GM23338 (cell line): Measurements from ENCODE around the gene FAF2. TPM values are rescaled to one million over a fixed set of nuclear protein-coding genes. Genes with fewer than 3 reads are reported as not detected.

Experiments
- ATAC-seq: fragments of 200-7000 bp; cut with Tn5 transposase; 3 replicates; pipeline ENCODE4 v1.9.1; 2020
- DNase-seq: peaks from one replicate; pipeline ENCODE4 v3.0.0-alpha.2; 2015; ENCODE audit warnings: low spot score
- H2AFZ ChIP-seq: fragments of 200-600 bp; sonication (generic); 2 replicates; pipeline ENCODE4 v1.8.0; 2016; ENCODE audit warnings: antibody characterized with exemption, mild to moderate bottlenecking, moderate library complexity
- H3F3A ChIP-seq: fragments of 200-600 bp; sonication (generic); replicated peaks from 2 replicates; pipeline ENCODE4 v1.8.0; 2017; ENCODE audit warnings: antibody characterized with exemption, mixed run types, low read depth
- H3K27ac ChIP-seq: fragments of 200-600 bp; sonication (generic); 2 replicates; pipeline ENCODE4 v1.6.1; 2016; ENCODE audit warnings: low read depth
- H3K27me3 ChIP-seq: fragments of 200-600 bp; sonication (generic); 2 replicates; pipeline ENCODE4 v1.8.0; 2016; ENCODE audit warnings: mild to moderate bottlenecking, mixed run types, moderate library complexity; ENCODE audit not compliant: insufficient read depth
- H3K36me3 ChIP-seq: fragments of 200-600 bp; sonication (generic); 2 replicates; pipeline ENCODE4 v1.8.0; 2016; ENCODE audit warnings: mild to moderate bottlenecking; ENCODE audit not compliant: insufficient read depth
- H3K4me1 ChIP-seq: fragments of 200-600 bp; sonication (generic); 2 replicates; pipeline ENCODE4 v1.8.0; 2016; ENCODE audit warnings: mild to moderate bottlenecking, moderate library complexity; ENCODE audit not compliant: insufficient read depth
- H3K4me2 ChIP-seq: fragments of 200-600 bp; sonication (generic); 2 replicates; pipeline ENCODE4 v1.7.1; 2017; ENCODE audit warnings: mixed run types
- H3K4me3 ChIP-seq: fragments of 200-600 bp; sonication (generic); 2 replicates; pipeline ENCODE4 v1.6.1; 2016; ENCODE audit warnings: mixed run types
- H3K79me2 ChIP-seq: fragments of 200-600 bp; sonication (generic); replicated peaks from 2 replicates; pipeline ENCODE4 v1.8.0; 2017; ENCODE audit warnings: mild to moderate bottlenecking; ENCODE audit not compliant: insufficient read depth
- H3K9me2 ChIP-seq: fragments of 200-600 bp; sonication (generic); 2 replicates; pipeline ENCODE4 v1.8.0; 2017; ENCODE audit not compliant: insufficient read depth
- H4K20me1 ChIP-seq: fragments of 200-600 bp; sonication (generic); replicated peaks from 2 replicates; pipeline ENCODE4 v1.8.0; 2017; ENCODE audit warnings: mild to moderate bottlenecking; ENCODE audit not compliant: insufficient read depth
- H3K27ac Mint-ChIP-seq: 2 replicates; pipeline ENCODE4 v1.8.0; 2020; ENCODE audit warnings: inconsistent platforms, mild to moderate bottlenecking, moderate library complexity, mixed read lengths
- H3K27me3 Mint-ChIP-seq: 3 replicates; pipeline ENCODE4 v1.8.0; 2022; ENCODE audit warnings: low read depth, mild to moderate bottlenecking, moderate library complexity, mixed read lengths, inconsistent platforms; ENCODE audit not compliant: insufficient read depth, poor library complexity
- H3K36me3 Mint-ChIP-seq: 3 replicates; pipeline ENCODE4 v1.8.0; 2021; ENCODE audit warnings: low read depth, mild to moderate bottlenecking, inconsistent platforms, moderate library complexity, mixed read lengths
- H3K4me1 Mint-ChIP-seq: 3 replicates; pipeline ENCODE4 v1.8.0; 2020; ENCODE audit warnings: mild to moderate bottlenecking, inconsistent platforms, mixed read lengths
- H3K4me3 Mint-ChIP-seq: 3 replicates; pipeline ENCODE4 v1.8.0; 2021; ENCODE audit warnings: moderate library complexity, mild to moderate bottlenecking, inconsistent platforms, mixed read lengths
- H3K9me3 Mint-ChIP-seq: 3 replicates; pipeline ENCODE4 v1.8.0; 2020; ENCODE audit warnings: moderate library complexity, mild to moderate bottlenecking, inconsistent platforms, mixed read lengths
- CREB1 ChIP-seq: fragments of 250-450 bp; sonication (Bioruptor Pico); IDR thresholded peaks from 2 replicates; pipeline ENCODE4 v1.5.0; 2020; ENCODE audit warnings: low read depth, mild to moderate bottlenecking, moderate library complexity
- CTCF ChIP-seq, 2 experiments: fragments of 200-600 bp in 1 of 2; sonication (generic) in 1 of 2; conservative IDR thresholded peaks; 2 replicates each; pipeline versions ENCODE4 v1.5.1 to v1.6.1; 2016 to 2017; ENCODE audit warnings: antibody characterized with exemption in 2 of 2, low read depth in 2 of 2, mild to moderate bottlenecking in 2 of 2, moderate library complexity in 1 of 2
- ETS1 ChIP-seq: IDR thresholded peaks from 2 replicates; pipeline ENCODE4 v1.6.1; 2016; ENCODE audit warnings: antibody characterized with exemption
- EZH2 ChIP-seq: fragments of 200-600 bp; sonication (generic); IDR thresholded peaks from one replicate; pipeline ENCODE4 v1.8.0; 2017; ENCODE audit warnings: antibody characterized with exemption, mild to moderate bottlenecking, low read depth; ENCODE audit not compliant: unreplicated experiment
- EZH2phosphoT487 ChIP-seq: fragments of 200-600 bp; sonication (generic); IDR thresholded peaks from one replicate; pipeline ENCODE4 v1.8.1; 2018; ENCODE audit warnings: antibody characterized with exemption; ENCODE audit not compliant: unreplicated experiment
- JUNB ChIP-seq: IDR thresholded peaks from one replicate; pipeline ENCODE4 v1.6.1; 2016; ENCODE audit warnings: antibody characterized with exemption; ENCODE audit not compliant: unreplicated experiment
- NANOG ChIP-seq: IDR thresholded peaks from 2 replicates; pipeline ENCODE4 v1.6.1; 2016; ENCODE audit warnings: antibody characterized with exemption, borderline replicate concordance
- POLR2AphosphoS5 ChIP-seq: IDR thresholded peaks from 2 replicates; pipeline ENCODE4 v1.6.1; 2016; ENCODE audit warnings: antibody characterized with exemption, low read depth
- STAT1 ChIP-seq: IDR thresholded peaks from one replicate; pipeline ENCODE4 v1.6.1; 2016; ENCODE audit warnings: antibody characterized with exemption; ENCODE audit not compliant: unreplicated experiment
- ZNF114 ChIP-seq: fragments of 250-450 bp; sonication (Bioruptor Pico); IDR thresholded peaks from 2 replicates; pipeline ENCODE4 v1.5.0; 2020; ENCODE audit warnings: mild to moderate bottlenecking, moderate library complexity
- ZNF331 ChIP-seq: fragments of 250-450 bp; sonication (Bioruptor Pico); IDR thresholded peaks from 2 replicates; pipeline ENCODE4 v1.5.0; 2020; ENCODE audit warnings: low read depth, mild to moderate bottlenecking, moderate library complexity
- ZNF462 ChIP-seq: fragments of 250-450 bp; sonication (Bioruptor Pico); IDR thresholded peaks from 2 replicates; pipeline ENCODE4 v1.5.0; 2020; ENCODE audit warnings: mild to moderate bottlenecking, moderate library complexity
- polyA plus RNA-seq: library from polyadenylated mRNA; unstranded; fragments of >200 nt; fragmentation: Nextera tagmentation; extraction: Ambion mirVana; gene quantifications from 2 replicates; pipeline ENCODE4 v1.2.1, GENCODE V29; 2016
- total RNA-seq: library from RNA; depleted of rRNA; stranded (reverse); fragments of >200 nt; shearing (Covaris generic); gene quantifications from 2 replicates; pipeline ENCODE4 v1.2.3, GENCODE V29; 2014
- TF ChIP-seq, protein P1 (sequence below): IDR thresholded peaks from one replicate; pipeline ENCODE4 v1.6.1; 2018; ENCODE audit warnings: antibody characterized with exemption; ENCODE audit not compliant: unreplicated experiment

Gene FAF2
- total and polyA plus RNA-seq, 2 experiments from 2014 or later = 32.8 to 37.6 TPM

DNA sequence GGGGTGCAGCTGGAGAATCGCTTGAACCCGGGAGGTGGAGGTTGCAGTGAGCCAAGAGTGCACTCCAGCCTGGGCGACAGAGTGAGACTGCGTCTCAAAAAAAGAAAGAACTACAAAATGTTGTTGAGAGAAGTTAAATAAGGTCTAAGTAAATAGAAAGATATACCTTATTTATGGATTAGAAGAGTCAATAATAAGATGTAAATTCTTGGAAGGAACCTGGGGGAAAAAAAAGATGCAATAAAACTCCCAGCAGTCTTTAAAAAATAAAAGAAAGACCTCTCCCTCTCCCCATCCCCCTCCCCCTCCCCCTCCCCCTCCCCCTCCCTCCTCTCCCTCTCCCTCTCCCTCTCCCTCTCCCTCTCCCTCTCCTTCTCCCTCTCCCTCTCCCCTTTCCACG lies 15.5 kb upstream of the FAF2 start:
- no peaks in the 10 kb centered on the region for H3F3A ChIP-seq
- H3K9me2 ChIP-seq = no peaks in the 10 kb centered on the region
- peaks cover 8% of the 10 kb centered on the region for H3K36me3 Mint-ChIP-seq
- no peaks in the 10 kb centered on the region for H3K27me3 ChIP-seq
- H3K27ac ChIP-seq = no peak overlapping the region
- no peak overlapping the region for H2AFZ ChIP-seq
- TF ChIP-seq ZNF331 (CRISPR knock-in tag) (no peak), NANOG (no peak), STAT1 (no peak), ETS1 (no peak), JUNB (no peak), EZH2phosphoT487 (no peak), ZNF462 (CRISPR knock-in tag) (no peak), ZNF114 (CRISPR knock-in tag) (no peak), EZH2 (no peak), POLR2AphosphoS5 (no peak), CREB1 (CRISPR knock-in tag) (no peak), CTCF (conservative IDR thresholded peaks at IDR 0.05; ENCODE audit: low read depth in 2 of 2) (no peak)
- TF ChIP-seq, protein P1, sequence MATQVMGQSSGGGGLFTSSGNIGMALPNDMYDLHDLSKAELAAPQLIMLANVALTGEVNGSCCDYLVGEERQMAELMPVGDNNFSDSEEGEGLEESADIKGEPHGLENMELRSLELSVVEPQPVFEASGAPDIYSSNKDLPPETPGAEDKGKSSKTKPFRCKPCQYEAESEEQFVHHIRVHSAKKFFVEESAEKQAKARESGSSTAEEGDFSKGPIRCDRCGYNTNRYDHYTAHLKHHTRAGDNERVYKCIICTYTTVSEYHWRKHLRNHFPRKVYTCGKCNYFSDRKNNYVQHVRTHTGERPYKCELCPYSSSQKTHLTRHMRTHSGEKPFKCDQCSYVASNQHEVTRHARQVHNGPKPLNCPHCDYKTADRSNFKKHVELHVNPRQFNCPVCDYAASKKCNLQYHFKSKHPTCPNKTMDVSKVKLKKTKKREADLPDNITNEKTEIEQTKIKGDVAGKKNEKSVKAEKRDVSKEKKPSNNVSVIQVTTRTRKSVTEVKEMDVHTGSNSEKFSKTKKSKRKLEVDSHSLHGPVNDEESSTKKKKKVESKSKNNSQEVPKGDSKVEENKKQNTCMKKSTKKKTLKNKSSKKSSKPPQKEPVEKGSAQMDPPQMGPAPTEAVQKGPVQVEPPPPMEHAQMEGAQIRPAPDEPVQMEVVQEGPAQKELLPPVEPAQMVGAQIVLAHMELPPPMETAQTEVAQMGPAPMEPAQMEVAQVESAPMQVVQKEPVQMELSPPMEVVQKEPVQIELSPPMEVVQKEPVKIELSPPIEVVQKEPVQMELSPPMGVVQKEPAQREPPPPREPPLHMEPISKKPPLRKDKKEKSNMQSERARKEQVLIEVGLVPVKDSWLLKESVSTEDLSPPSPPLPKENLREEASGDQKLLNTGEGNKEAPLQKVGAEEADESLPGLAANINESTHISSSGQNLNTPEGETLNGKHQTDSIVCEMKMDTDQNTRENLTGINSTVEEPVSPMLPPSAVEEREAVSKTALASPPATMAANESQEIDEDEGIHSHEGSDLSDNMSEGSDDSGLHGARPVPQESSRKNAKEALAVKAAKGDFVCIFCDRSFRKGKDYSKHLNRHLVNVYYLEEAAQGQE = no peak
- no peak overlapping the region for H3K4me3 Mint-ChIP-seq
- H3K36me3 ChIP-seq = no peaks in the 10 kb centered on the region
- H3K27me3 Mint-ChIP-seq = peaks cover 3% of the 10 kb centered on the region
- H3K79me2 ChIP-seq = no peaks in the 10 kb centered on the region
- no peak overlapping the region for H3K27ac Mint-ChIP-seq
- no peaks in the 10 kb centered on the region for H3K4me1 ChIP-seq
- ATAC-seq (no peak), DNase-seq (no peak)
- H3K4me2 ChIP-seq = no peak overlapping the region
- H3K4me1 Mint-ChIP-seq = no peaks in the 10 kb centered on the region
- peaks cover 23% of the 10 kb centered on the region for H3K9me3 Mint-ChIP-seq
- H4K20me1 ChIP-seq = no peaks in the 10 kb centered on the region
- H3K4me3 ChIP-seq = no peak overlapping the region
